Pancreas (tissue), 10 donors: Measurements from ENCODE around the gene FAM50B. TPM values are rescaled to one million over a fixed set of nuclear protein-coding genes. Genes with fewer than 3 reads are reported as not detected.

Experiments used
- ATAC-seq, 4 donors: fragments of 200-7000 bp; cut with Tn5 transposase; one replicate each; pipeline versions ENCODE4 v1.8.0 to v1.9.1; 2020; ENCODE audit warnings: mild to moderate bottlenecking in 4 of 4, moderate library complexity in 4 of 4
- DNase-seq, 6 donors: peaks; one replicate each; pipeline ENCODE4 v3.0.0-alpha.2; 2020
- FAIRE-seq: peaks from 2 replicates; lab custom pipeline; 2012; peaks lifted over from hg19 to GRCh38; lab: Jason Lieb, UNC
- H3K27ac ChIP-seq, 4 donors: fragments of 200-600 bp; sonication (generic); 1 replicate in 3 of 4; 2 replicates in 1 of 4; pipeline versions ENCODE4 v1.5.0 to v1.8.0; 2020
- H3K27me3 ChIP-seq, 4 donors: fragments of 200-600 bp; one replicate each; pipeline ENCODE4 v1.8.0; 2021
- H3K36me3 ChIP-seq, 3 donors: fragments of 200-600 bp; sonication (generic) in 1 of 3; one replicate each; pipeline versions ENCODE4 v1.5.0 to v1.8.0; 2020 to 2021
- H3K4me1 ChIP-seq, 3 donors: fragments of 200-600 bp; one replicate each; pipeline ENCODE4 v1.8.0; 2021
- H3K4me3 ChIP-seq, 4 donors: fragments of 200-600 bp; sonication (generic) in 2 of 4; one replicate each; pipeline versions ENCODE4 v1.5.0 to v1.8.0; 2020 to 2021
- H3K9me3 ChIP-seq, 4 donors: fragments of 200-600 bp; one replicate each; pipeline ENCODE4 v1.8.0; 2021
- WGBS, 2 donors: extraction: QIAGEN DNeasy Blood & Tissue Kit; methylation state at CpG; one replicate each; pipeline ENCODE4 v1.1.7; 2013; 5-methylcytosine and 5-hydroxymethylcytosine counted together
- intact Hi-C, 3 donors: fragments of 100-400 bp; cut with DNase I; formaldehyde crosslinking; loops; one replicate each; pipeline versions ENCODE4 v1.11.1 to v1.14.2; 2022
- polyA plus RNA-seq, 2 donors: library from polyadenylated mRNA; stranded (reverse); fragments of 200-250 nt; gene quantifications; one replicate each; pipeline ENCODE4 v1.2.3, GENCODE V29; 2013
- total RNA-seq, 6 donors: library from RNA; stranded (reverse); fragmentation: NEBNext Ultra II Directional in 4 of 6; extraction: Animal tissue kit (Norgen Biotek cat#: 25700) in 4 of 6; gene quantifications; one replicate each; pipeline versions ENCODE4 v1.2.1 to v1.2.4, GENCODE V29; 2021 to 2023
- TF ChIP-seq, protein P1 (sequence below), 4 donors: fragments of 200-600 bp; sonication (generic) in 3 of 4; IDR thresholded peaks; one replicate each; pipeline versions ENCODE4 v1.5.0 to v1.8.0; 2021; ENCODE audit warnings: antibody characterized with exemption in 4 of 4
- donor health status: healthy with polysubstance abuse.
- donor health status: DM: no; HTN: no; CAD: no; lungs with moderate emphysema.
- donor health status: DM: no; HTN: no; CAD: no.
- donor health status: control.
- donor health status: control.
- donor health status: Bipolar disorder and iron deficiency.
- donor health status: DM: yes; HTN: yes; CAD: no.
- donor health status: DM: no; HTN: no; CAD: no.
- donor health status: DM: no; HTN: no; CAD: no.
- donor health status: DM: yes; HTN: yes; CAD: no.

FAM50B gene
- total and polyA plus RNA-seq, 8 donors, result 3.6 to 9.7 (median 5.9) TPM

DNA sequence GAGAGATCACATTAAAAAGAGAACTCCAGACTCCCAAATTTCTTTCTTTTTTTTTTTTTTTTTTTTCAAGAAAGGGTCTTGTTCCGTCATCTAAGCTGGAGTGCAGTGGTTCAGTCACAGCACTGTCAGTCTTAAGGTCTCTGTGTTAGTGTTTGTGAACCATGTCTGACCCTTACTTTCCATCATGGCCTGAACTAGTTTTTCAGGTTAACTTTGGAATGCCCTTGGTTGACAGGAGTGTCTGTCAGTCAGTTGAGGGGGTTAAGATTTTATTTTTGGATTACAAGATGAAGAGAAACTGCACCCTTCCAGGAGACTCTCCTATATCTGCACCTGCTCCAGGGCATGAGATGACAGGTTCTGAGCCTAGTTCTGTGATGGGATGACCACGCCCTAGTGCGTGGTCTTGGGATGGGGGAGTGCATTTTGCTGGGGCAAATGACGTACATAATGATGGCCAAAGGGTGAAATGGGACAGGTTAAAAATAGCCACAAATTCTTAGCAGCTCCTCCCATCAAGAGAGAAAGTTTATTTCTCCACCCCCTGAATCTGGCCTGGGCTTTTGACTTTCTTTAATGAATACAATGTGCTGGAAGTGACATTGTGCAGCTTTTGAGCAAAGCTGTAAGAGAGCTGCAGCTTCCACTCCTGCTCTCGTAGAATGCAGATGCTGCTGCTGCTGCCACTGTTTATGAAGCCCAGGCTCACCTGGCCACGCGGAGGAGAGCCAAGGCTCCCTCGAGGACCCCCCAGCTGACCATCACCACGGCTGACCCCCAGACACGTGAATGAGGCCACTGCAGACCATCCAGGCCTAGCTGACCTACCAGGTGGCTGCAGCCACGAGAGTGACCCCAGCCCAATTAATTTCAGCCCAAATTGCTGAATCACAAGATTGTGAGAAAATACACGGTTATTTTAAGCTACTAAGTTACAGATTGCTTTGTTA is 29.7 kb upstream of the FAM50B start:
- H3K4me1 ChIP-seq, result peaks cover 3 to 9% (median 6%) of the 10 kb centered on the region in 3 donors
- H3K9me3 ChIP-seq, result no peaks in the 10 kb centered on the region
- no peaks in the 10 kb centered on the region for H3K27me3 ChIP-seq
- H3K27ac ChIP-seq, result no peak overlapping the region
- 80 to 83% methylated on average over 12 of the region's 12 CpGs for WGBS, 2 donors
- DNase-seq (no peak), FAIRE-seq (no peak), ATAC-seq (no peak)
- intact Hi-C loops, result no loop called here
- TF ChIP-seq, protein P1, sequence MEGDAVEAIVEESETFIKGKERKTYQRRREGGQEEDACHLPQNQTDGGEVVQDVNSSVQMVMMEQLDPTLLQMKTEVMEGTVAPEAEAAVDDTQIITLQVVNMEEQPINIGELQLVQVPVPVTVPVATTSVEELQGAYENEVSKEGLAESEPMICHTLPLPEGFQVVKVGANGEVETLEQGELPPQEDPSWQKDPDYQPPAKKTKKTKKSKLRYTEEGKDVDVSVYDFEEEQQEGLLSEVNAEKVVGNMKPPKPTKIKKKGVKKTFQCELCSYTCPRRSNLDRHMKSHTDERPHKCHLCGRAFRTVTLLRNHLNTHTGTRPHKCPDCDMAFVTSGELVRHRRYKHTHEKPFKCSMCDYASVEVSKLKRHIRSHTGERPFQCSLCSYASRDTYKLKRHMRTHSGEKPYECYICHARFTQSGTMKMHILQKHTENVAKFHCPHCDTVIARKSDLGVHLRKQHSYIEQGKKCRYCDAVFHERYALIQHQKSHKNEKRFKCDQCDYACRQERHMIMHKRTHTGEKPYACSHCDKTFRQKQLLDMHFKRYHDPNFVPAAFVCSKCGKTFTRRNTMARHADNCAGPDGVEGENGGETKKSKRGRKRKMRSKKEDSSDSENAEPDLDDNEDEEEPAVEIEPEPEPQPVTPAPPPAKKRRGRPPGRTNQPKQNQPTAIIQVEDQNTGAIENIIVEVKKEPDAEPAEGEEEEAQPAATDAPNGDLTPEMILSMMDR (IDR thresholded peaks at IDR 0.05), result no peak
- no peaks in the 10 kb centered on the region for H3K36me3 ChIP-seq
- no peak overlapping the region for H3K4me3 ChIP-seq

DNA sequence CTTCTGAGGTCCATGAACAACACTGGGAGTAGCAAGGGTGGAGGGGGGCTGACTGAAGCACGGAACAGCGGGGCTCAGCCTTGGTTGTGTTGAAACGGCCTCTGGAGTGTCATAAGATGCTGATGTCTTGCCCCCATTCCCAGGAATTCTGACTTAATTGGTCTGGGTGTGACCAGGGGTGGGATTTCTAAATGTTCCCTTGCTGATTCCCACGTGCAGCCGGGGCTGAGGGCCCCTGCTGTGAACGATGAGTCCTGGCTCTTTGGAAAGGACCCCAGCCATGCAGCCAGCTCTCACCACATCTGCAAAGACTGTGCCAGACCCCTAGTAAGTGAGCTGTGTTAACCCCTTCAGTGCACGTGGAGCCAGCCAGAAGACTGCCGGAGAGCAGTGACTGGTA is 28.6 kb upstream of the FAM50B start:
- TF ChIP-seq, protein P1 (IDR thresholded peaks at IDR 0.05), result no peak
- Histone ChIP-seq H3K36me3 (no peaks in the 10 kb centered on the region), H3K27me3 (no peaks in the 10 kb centered on the region), H3K4me3 (no peak overlapping the region), H3K4me1 (peaks cover 12 to 18% (median 13%) of the 10 kb centered on the region in 3 donors), H3K27ac (no peak overlapping the region), H3K9me3 (no peaks in the 10 kb centered on the region)
- DNase-seq (no peak), ATAC-seq (no peak), FAIRE-seq (no peak)
- intact Hi-C loops, result no loop called here
- 88 to 93% methylated on average over 8 of the region's 8 CpGs for WGBS, 2 donors

DNA sequence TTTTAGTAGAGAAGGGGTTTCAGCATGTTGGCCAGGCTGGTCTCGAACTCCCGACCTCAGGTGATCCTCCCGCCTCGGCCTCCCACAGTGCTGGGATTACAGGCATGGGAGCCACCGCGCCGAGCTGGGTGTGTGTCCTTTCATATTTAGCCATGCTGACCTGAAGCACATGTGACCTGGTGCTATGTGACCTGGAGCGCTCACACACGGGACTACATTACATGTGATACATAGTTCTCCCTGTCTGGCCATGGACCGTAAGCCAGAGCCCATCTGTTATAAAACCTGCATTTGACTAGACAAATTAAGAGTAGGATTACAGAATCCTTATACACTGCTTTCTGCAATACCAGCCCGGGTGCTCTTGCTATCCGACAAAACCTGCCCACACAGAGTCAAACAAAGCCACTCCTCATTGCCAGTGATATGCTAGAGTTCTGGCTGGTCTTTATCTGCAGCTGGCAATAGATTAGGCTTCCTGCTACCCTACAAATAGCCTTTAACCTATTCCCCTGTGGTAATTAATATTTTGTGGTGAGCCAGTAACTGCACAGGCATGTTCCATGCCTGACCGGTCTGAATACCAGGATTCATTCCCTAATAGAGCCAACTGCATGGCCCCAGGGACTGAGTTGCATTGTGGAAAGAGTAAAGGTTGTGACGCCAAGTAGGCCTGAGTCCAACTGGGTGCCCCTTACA is 26.3 kb upstream of the FAM50B start:
- Histone ChIP-seq H3K27me3 (no peaks in the 10 kb centered on the region), H3K4me3 (no peak overlapping the region), H3K27ac (no peak overlapping the region), H3K36me3 (no peaks in the 10 kb centered on the region), H3K9me3 (no peaks in the 10 kb centered on the region), H3K4me1 (peaks cover 14 to 30% (median 26%) of the 10 kb centered on the region in 3 donors)
- 38 to 45% methylated on average over 14 of the region's 14 CpGs for WGBS, 2 donors
- TF ChIP-seq, protein P1 (IDR thresholded peaks at IDR 0.05), result no peak
- intact Hi-C loops, result no loop called here
- peak; percentile 16 to 57 (median 44) for ATAC-seq
- FAIRE-seq, result no peak
- peak in 2 of 6 donors; percentile 26 to 34 for DNase-seq

DNA sequence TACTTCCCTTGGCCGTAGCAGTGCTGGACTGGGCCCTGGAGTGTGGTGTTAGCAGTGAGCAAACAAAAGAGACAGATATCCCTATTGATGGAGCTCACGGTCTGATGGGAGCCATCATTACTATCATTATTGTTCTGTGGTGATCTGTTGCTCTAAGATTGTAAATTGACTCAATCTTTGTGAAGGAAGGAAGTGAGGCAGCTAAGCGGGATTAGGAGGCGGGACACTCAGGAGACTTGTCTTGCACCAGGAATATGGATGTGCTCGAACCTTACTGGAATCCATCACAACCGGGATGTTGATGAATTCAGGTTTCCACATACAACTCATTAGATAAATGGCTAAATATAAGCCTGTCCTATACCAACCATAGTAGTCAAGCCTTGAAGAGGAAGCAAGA is 25.5 kb upstream of the FAM50B start:
- FAIRE-seq (no peak), DNase-seq (no peak), ATAC-seq (no peak)
- Histone ChIP-seq H3K36me3 (no peaks in the 10 kb centered on the region), H3K4me1 (peaks cover 14 to 30% (median 26%) of the 10 kb centered on the region in 3 donors), H3K4me3 (no peak overlapping the region), H3K27ac (no peak overlapping the region), H3K27me3 (no peaks in the 10 kb centered on the region), H3K9me3 (no peaks in the 10 kb centered on the region)
- intact Hi-C loops, result no loop called here
- TF ChIP-seq, protein P1 (IDR thresholded peaks at IDR 0.05), result no peak
- WGBS, 2 donors, result 90% methylated on average over 6 of the region's 6 CpGs
